Mesenchymal stem cell (in vitro differentiated cells and primary cell): ENCODE measurements around the gene CSHL1.
"Not testable (repeated sequence)": the region's sequence is repeated elsewhere in the genome, so short reads cannot be mapped to it uniquely, and the experiment has no call there.

Experiments used
- DNase-seq: peaks from one replicate; pipeline ENCODE4 v3.0.0-alpha.2; 2013
- H2AFZ ChIP-seq: one replicate; pipeline ENCODE4 v1.6.1; 2013; ENCODE audit warnings: low read depth, mild to moderate bottlenecking, control low read depth, inconsistent platforms, low read length, moderate library complexity
- H2AK5ac ChIP-seq: 2 replicates; pipeline ENCODE4 v1.6.1; 2013; ENCODE audit warnings: low read length, moderate library complexity, mild to moderate bottlenecking, inconsistent platforms; ENCODE audit not compliant: severe bottlenecking
- H2BK120ac ChIP-seq: one replicate; pipeline ENCODE4 v1.6.1; 2013; ENCODE audit warnings: low read depth, mild to moderate bottlenecking, inconsistent platforms, low read length, moderate library complexity
- H2BK12ac ChIP-seq, 2 experiments: one replicate each; pipeline ENCODE4 v1.6.1; 2013; ENCODE audit warnings: inconsistent platforms in 2 of 2, low read length in 2 of 2, mild to moderate bottlenecking in 2 of 2, moderate library complexity in 2 of 2, control low read depth in 1 of 2
- H2BK15ac ChIP-seq: one replicate; pipeline ENCODE4 v1.6.1; 2013; ENCODE audit warnings: mild to moderate bottlenecking, low read depth, inconsistent platforms; ENCODE audit not compliant: poor library complexity, severe bottlenecking
- H2BK5ac ChIP-seq: 2 replicates; pipeline ENCODE4 v1.6.1; 2013; ENCODE audit warnings: low read depth, mild to moderate bottlenecking, low read length, control low read depth, inconsistent platforms; ENCODE audit not compliant: poor library complexity, severe bottlenecking
- H3K14ac ChIP-seq, 2 experiments: one replicate each; pipeline ENCODE4 v1.6.1; 2013; ENCODE audit warnings: inconsistent platforms in 2 of 2, low read length in 2 of 2, control low read depth in 1 of 2, mild to moderate bottlenecking in 1 of 2, moderate library complexity in 1 of 2
- H3K18ac ChIP-seq, 2 experiments: one replicate each; pipeline ENCODE4 v1.6.1; 2013; ENCODE audit warnings: inconsistent platforms in 2 of 2, low read length in 2 of 2, control low read depth in 1 of 2, low read depth in 1 of 2, mild to moderate bottlenecking in 1 of 2
- H3K23ac ChIP-seq, 2 experiments: one replicate each; pipeline ENCODE4 v1.6.1; 2013; ENCODE audit warnings: inconsistent platforms in 2 of 2, low read length in 2 of 2, mild to moderate bottlenecking in 2 of 2, moderate library complexity in 2 of 2, control low read depth in 1 of 2
- H3K27ac ChIP-seq: 2 replicates; pipeline ENCODE4 v1.5.1; 2013; ENCODE audit warnings: mild to moderate bottlenecking, moderate library complexity, low read length, control low read depth, inconsistent platforms; ENCODE audit not compliant: poor library complexity, severe bottlenecking
- H3K27me3 ChIP-seq, 2 experiments: 2 replicates each; pipeline versions ENCODE4 v1.6.1 to v1.7.0; 2013; ENCODE audit warnings: low read length in 2 of 2, mild to moderate bottlenecking in 2 of 2, moderate library complexity in 2 of 2, control low read depth in 1 of 2, inconsistent platforms in 1 of 2; ENCODE audit not compliant: control insufficient read depth in 1 of 2, insufficient read depth in 1 of 2
- H3K36me3 ChIP-seq, 2 experiments: 2 replicates each; pipeline versions ENCODE4 v1.6.1 to v1.7.0; 2013; ENCODE audit warnings: low read length in 2 of 2, control low read depth in 1 of 2, inconsistent platforms in 1 of 2, low read depth in 1 of 2, mild to moderate bottlenecking in 1 of 2; ENCODE audit not compliant: insufficient read depth in 2 of 2, control insufficient read depth in 1 of 2
- H3K4ac ChIP-seq, 2 experiments: one replicate each; pipeline ENCODE4 v1.6.1; 2013; ENCODE audit warnings: inconsistent platforms in 2 of 2, low read length in 2 of 2, mild to moderate bottlenecking in 2 of 2, moderate library complexity in 2 of 2, control low read depth in 1 of 2, low read depth in 1 of 2
- H3K4me1 ChIP-seq: 2 replicates; pipeline ENCODE4 v1.6.1; 2013; ENCODE audit warnings: low read depth, low read length, control low read depth; ENCODE audit not compliant: control insufficient read depth, insufficient read depth
- H3K4me2 ChIP-seq: 2 replicates; pipeline ENCODE4 v1.6.1; 2013; ENCODE audit warnings: low read length, mild to moderate bottlenecking, inconsistent platforms; ENCODE audit not compliant: poor library complexity, severe bottlenecking
- H3K4me3 ChIP-seq, 2 experiments: 2 replicates each; pipeline versions ENCODE4 v1.5.1 to v1.7.0; 2013; ENCODE audit warnings: low read length in 2 of 2, mild to moderate bottlenecking in 2 of 2, control low read depth in 1 of 2, low read depth in 1 of 2; ENCODE audit not compliant: insufficient read depth in 1 of 2
- H3K79me1 ChIP-seq: replicated peaks from 2 replicates; pipeline ENCODE4 v1.6.1; 2013; ENCODE audit warnings: mild to moderate bottlenecking, control low read depth, low read length, inconsistent platforms; ENCODE audit not compliant: poor library complexity, severe bottlenecking
- H3K9ac ChIP-seq: 2 replicates; pipeline ENCODE4 v1.7.0; 2013; ENCODE audit warnings: mild to moderate bottlenecking, low read length, moderate library complexity
- H3K9me3 ChIP-seq: 2 replicates; pipeline ENCODE4 v1.7.0; 2013; ENCODE audit warnings: mild to moderate bottlenecking, low read length; ENCODE audit not compliant: control insufficient read depth
- H4K8ac ChIP-seq: one replicate; pipeline ENCODE4 v1.6.1; 2013; ENCODE audit warnings: inconsistent platforms, mild to moderate bottlenecking, low read length, moderate library complexity
- H4K91ac ChIP-seq: one replicate; pipeline ENCODE4 v1.6.1; 2013; ENCODE audit warnings: mild to moderate bottlenecking, low read length, inconsistent platforms
- WGBS: methylation state at CpG from one replicate; pipeline ENCODE4 v1.1.7; 2013; ENCODE audit warnings: mixed read lengths; 5-methylcytosine and 5-hydroxymethylcytosine counted together

The CSHL1 gene

GRCh38 chr17:63901971-63902370 is 9.1 kb downstream of the CSHL1 start:
- H3K4ac ChIP-seq, H3K27ac ChIP-seq, H2BK12ac ChIP-seq, H4K8ac ChIP-seq, H2BK5ac ChIP-seq, DNase-seq, H3K4me3 ChIP-seq, H2BK120ac ChIP-seq, H3K79me1 ChIP-seq, H3K36me3 ChIP-seq, H2AFZ ChIP-seq, H3K4me2 ChIP-seq, H2AK5ac ChIP-seq, H3K4me1 ChIP-seq, H3K18ac ChIP-seq, H3K14ac ChIP-seq, H3K9me3 ChIP-seq, H3K23ac ChIP-seq, H2BK15ac ChIP-seq, H4K91ac ChIP-seq, H3K9ac ChIP-seq: not testable (repeated sequence)
- H3K27me3 ChIP-seq: peaks cover 18 to 22% of the 10 kb centered on the region in 2 experiments
- WGBS: 90% methylated on average over 2 of the region's 2 CpGs

DNA sequence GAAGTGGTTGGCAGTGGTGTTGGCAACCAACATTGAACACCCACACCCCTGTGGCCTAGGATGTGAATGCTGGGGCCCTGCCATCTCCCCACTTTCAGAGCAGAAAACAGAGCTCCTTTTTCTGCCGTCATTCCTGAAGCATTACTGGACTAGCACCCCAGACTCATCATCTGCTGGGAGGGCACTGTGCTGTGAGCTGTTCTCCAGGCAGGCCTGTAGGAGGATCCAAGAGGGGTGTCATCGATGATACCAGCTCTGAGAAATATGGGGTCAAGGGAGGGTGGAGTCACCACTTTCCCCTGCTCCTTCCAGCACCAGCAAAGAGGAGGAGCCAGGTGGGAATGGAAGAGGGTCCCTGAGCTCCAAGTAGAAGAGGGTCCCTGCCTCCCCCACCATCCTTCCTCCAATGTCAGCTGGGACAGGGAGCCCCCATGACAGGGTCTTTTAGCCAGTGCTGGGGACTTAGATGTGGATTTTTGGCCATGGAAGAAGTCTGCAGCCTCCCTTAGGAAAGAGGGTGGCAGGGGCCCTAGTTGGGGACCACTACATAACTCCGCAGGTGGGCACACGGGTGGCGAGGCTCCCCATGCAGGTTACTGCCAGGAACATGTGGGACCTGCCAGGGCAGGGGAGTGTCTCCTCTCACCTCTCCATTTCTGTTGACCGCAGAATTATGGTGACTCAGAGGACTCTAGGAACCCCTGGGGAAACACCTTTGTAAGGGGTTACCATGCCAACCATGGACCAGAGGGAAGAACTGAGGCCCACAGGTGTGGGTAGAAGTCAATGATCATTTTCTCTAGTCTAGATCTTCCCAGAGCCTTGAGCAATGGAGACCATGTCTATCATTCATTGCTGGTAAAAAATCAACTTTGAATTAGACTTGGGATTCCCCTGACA is 11.9 kb downstream of the CSHL1 start:
- not testable (repeated sequence) for H2BK120ac ChIP-seq, H2AFZ ChIP-seq, H3K27ac ChIP-seq, DNase-seq, H2BK15ac ChIP-seq, H3K18ac ChIP-seq, H3K4me3 ChIP-seq, H3K14ac ChIP-seq, H3K4me1 ChIP-seq, H3K4ac ChIP-seq, H4K91ac ChIP-seq, H2BK5ac ChIP-seq, H3K9me3 ChIP-seq, H3K23ac ChIP-seq, H3K36me3 ChIP-seq, H3K79me1 ChIP-seq, H3K4me2 ChIP-seq, H2BK12ac ChIP-seq, H3K9ac ChIP-seq, H4K8ac ChIP-seq, H2AK5ac ChIP-seq
- peaks cover 10 to 18% of the 10 kb centered on the region in 2 experiments for H3K27me3 ChIP-seq
- 81% methylated on average over 4 of the region's 6 CpGs for WGBS

GRCh38 chr17:63896524-63897354 is 14.3 kb downstream of the CSHL1 start, which contains the start of gene CSH1:
Gene CSH1, minus strand, starts transcription at chr17:63896574. Its CDS starts 63 bp downstream, at chr17:63896511.
- H2BK15ac ChIP-seq, H3K27ac ChIP-seq, DNase-seq, H4K8ac ChIP-seq, H3K4me2 ChIP-seq, H4K91ac ChIP-seq, H3K9me3 ChIP-seq, H2BK5ac ChIP-seq, H3K4me1 ChIP-seq, H3K4ac ChIP-seq, H3K14ac ChIP-seq, H3K9ac ChIP-seq, H3K79me1 ChIP-seq, H2BK12ac ChIP-seq, H2AK5ac ChIP-seq, H2BK120ac ChIP-seq, H3K23ac ChIP-seq, H2AFZ ChIP-seq, H3K36me3 ChIP-seq, H3K4me3 ChIP-seq, H3K18ac ChIP-seq: not testable (repeated sequence)
- 92% methylated on average over 5 of the region's 14 CpGs for WGBS
- H3K27me3 ChIP-seq: peaks cover 12 to 14% of the 10 kb centered on the region in 2 experiments

DNA sequence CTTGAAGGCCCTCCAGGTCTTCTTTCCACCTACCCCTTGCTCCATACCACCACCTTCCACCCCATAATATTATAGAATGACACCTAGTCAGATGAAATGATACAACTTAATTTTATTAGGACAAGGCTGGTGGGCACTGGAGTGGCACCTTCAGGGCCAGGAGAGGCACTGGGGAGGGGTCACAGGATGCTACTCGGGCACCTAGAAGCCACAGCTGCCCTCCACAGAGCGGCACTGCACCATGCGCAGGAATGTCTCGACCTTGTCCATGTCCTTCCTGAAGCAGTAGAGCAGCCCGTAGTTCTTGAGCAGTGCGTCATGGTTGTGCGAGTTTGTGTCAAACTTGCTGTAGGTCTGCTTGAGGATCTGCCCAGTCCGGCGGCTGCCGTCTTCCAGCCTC is 16.2 kb downstream of the CSHL1 start:
- not testable (repeated sequence) for H2AK5ac ChIP-seq, H3K36me3 ChIP-seq, H4K91ac ChIP-seq, H3K18ac ChIP-seq, H2BK120ac ChIP-seq, H3K4me3 ChIP-seq, H2BK15ac ChIP-seq, H3K9ac ChIP-seq, H3K4me1 ChIP-seq, H3K9me3 ChIP-seq, H2BK12ac ChIP-seq, H3K14ac ChIP-seq, H3K4me2 ChIP-seq, H3K23ac ChIP-seq, H4K8ac ChIP-seq, DNase-seq, H2AFZ ChIP-seq, H2BK5ac ChIP-seq, H3K27ac ChIP-seq, H3K79me1 ChIP-seq, H3K27me3 ChIP-seq, H3K4ac ChIP-seq
- no CpG with 5 or more reads among the region's 10 CpGs for WGBS
